Naive thymus-derived CD8-positive, alpha-beta T cell (primary cell): ENCODE results near the gene RIMS3. TPM values are rescaled to one million over a fixed set of nuclear protein-coding genes. Genes with fewer than 3 reads are reported as not detected.

Experiments
- ATAC-seq, 2 donors: fragments of 150-1000 bp; cut with Tn5 transposase in 1 of 2; sonication (Bioruptor Pico), chemical (Tn5 transposase) in 1 of 2; 1 replicate in 1 of 2; 2 replicates in 1 of 2; pipeline ENCODE4 v1.10.0; 2021; ENCODE audit warnings: mild to moderate bottlenecking in 2 of 2, moderate library complexity in 2 of 2
- POLR2A ChIA-PET: fragments of 350-600 bp; sonication (Branson Sonifier 250); formaldehyde crosslinking; loops from one replicate; lab custom pipeline; 2021; ENCODE audit warnings: antibody characterized with exemption; lab: Charles Lee
- DNase-seq, 10 donors: peaks; one replicate each; pipeline versions ENCODE4 v3.0.0 to v3.0.0-alpha.2; 2020 to 2022
- H3K27ac Mint-ChIP-seq, 10 donors: one replicate each; pipeline ENCODE4 v1.8.0; 2020 to 2022; ENCODE audit warnings: mild to moderate bottlenecking in 10 of 10, mixed read lengths in 10 of 10, moderate library complexity in 4 of 10, inconsistent platforms in 1 of 10
- H3K27me3 Mint-ChIP-seq, 5 donors: one replicate each; pipeline ENCODE4 v1.8.0; 2021 to 2022; ENCODE audit warnings: mixed read lengths in 5 of 5
- H3K36me3 Mint-ChIP-seq, 3 donors: one replicate each; pipeline ENCODE4 v1.8.0; 2020 to 2022; ENCODE audit warnings: mixed read lengths in 3 of 3, mild to moderate bottlenecking in 2 of 3, inconsistent platforms in 1 of 3
- H3K4me1 Mint-ChIP-seq, 4 donors: one replicate each; pipeline ENCODE4 v1.8.0; 2021 to 2022; ENCODE audit warnings: mixed read lengths in 4 of 4
- H3K4me3 Mint-ChIP-seq, 10 donors: one replicate each; pipeline ENCODE4 v1.8.0; 2020 to 2022; ENCODE audit warnings: mild to moderate bottlenecking in 10 of 10, mixed read lengths in 10 of 10, moderate library complexity in 6 of 10, inconsistent platforms in 1 of 10
- H3K9me3 Mint-ChIP-seq, 9 donors: one replicate each; pipeline ENCODE4 v1.8.0; 2020 to 2022; ENCODE audit warnings: mixed read lengths in 9 of 9, mild to moderate bottlenecking in 3 of 9, inconsistent platforms in 1 of 9, moderate library complexity in 1 of 9
- polyA plus RNA-seq, 3 donors: library from polyadenylated mRNA; unstranded; fragments of 300-500 nt; fragmentation: Illumina TruSeq; gene quantifications; one replicate each; pipeline ENCODE4 v1.2.3, GENCODE V29; 2021
- total RNA-seq, 8 experiments: library from RNA in 2 of 8; stranded (reverse) in 2 of 8; gene quantifications; one replicate each; pipeline ENCODE4 v1.2.3 and lab custom pipeline; 2021 to 2026

RIMS3 gene
- total and polyA plus RNA-seq, 5 experiments from 2014 or later: 0.76 to 2.0 (median 1.2) TPM

DNA sequence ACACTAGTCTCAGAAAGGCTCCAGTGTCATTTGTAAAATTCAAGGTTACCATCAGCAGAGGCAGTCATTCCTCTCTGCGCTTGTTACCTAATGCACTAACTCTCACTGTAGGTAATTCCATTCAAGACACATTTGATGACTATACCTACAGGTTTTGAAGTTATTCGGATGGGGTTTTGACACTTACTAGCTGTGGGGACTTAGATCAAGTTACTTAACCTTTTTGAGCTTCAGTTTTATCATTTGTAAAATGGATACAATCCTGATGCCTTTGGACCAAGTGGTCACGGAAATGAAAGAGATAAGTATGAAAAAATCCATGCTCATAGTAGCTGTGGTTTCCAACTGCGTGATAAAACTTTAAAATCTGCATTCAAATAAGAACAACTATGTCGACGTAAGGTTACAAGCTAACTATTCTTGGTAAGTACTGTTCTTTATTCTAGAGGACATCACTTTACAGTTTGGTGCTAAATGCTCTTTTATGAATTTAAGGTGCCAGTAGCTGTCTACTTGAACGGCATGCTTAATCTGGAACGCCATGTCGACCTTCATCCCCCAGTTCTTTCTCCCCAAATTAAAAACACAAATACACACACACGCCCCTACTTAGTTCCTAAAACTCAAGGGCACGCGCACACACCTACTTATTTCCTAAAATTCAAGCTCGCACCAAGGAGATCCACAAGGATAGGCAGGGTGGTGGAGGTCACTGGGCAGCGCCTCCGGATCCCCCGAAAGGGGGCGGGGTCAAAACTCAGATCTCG lies 25.5 kb upstream of the RIMS3 start:
- POLR2A ChIA-PET: interaction anchor here (0.5 to 4.2 kb wide), 31 partner anchors 9 to 1819 kb away, joined by 3 to 120 read pairs (median 4); partner anchors contain the start of genes CAP1, CITED4, RIMS3 and ZNF684
- H3K27me3 Mint-ChIP-seq: no peaks in the 10 kb centered on the region
- ATAC-seq (peak in 1 of 2 donors; percentile 1), DNase-seq (peak in 1 of 10 donors; percentile 29)
- peaks cover 27 to 63% (median 58%) of the 10 kb centered on the region in 4 donors for H3K4me1 Mint-ChIP-seq
- H3K9me3 Mint-ChIP-seq: peaks cover 0 to 4% (median 0%) of the 10 kb centered on the region in 9 donors
- peaks cover 4 to 11% (median 7%) of the 10 kb centered on the region in 3 donors for H3K36me3 Mint-ChIP-seq
- peak overlapping the region; percentile 92 to 99 (median 97) for H3K27ac Mint-ChIP-seq
- peak overlapping the region; percentile 89 to 100 (median 96) for H3K4me3 Mint-ChIP-seq

DNA sequence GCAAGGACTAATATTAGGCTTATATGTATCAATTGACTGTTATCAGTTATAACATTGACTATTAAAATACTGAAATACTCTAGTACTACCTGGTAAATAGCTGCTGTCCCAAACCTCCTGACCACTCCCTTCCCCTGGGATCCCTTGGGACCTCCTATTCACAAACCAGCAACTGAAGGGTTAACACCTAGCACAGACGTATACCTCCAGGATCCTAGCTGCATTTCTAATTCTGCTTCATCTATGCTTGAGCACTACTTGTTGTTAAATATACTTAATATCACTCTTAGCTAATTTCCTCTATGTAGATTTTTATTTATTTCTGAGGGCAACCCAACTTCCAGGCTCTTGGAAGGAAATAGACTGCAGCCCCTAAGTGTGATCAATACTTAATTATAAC lies 24.3 kb upstream of the RIMS3 start:
- DNase-seq (no peak), ATAC-seq (no peak)
- POLR2A ChIA-PET: interaction anchor here (0.6 kb wide), 1 partner anchor 10 kb away, joined by 6 read pairs; no protein-coding TSS in a partner anchor
- Mint-ChIP-seq H3K36me3 (peaks cover 4 to 10% (median 7%) of the 10 kb centered on the region in 3 donors), H3K4me3 (no peak overlapping the region), H3K9me3 (peaks cover 0 to 4% (median 0%) of the 10 kb centered on the region in 9 donors), H3K27me3 (no peaks in the 10 kb centered on the region), H3K27ac (peak overlapping the region in 7 of 10 donors; percentile 18 to 77 (median 48)), H3K4me1 (peaks cover 25 to 59% (median 48%) of the 10 kb centered on the region in 4 donors)

DNA sequence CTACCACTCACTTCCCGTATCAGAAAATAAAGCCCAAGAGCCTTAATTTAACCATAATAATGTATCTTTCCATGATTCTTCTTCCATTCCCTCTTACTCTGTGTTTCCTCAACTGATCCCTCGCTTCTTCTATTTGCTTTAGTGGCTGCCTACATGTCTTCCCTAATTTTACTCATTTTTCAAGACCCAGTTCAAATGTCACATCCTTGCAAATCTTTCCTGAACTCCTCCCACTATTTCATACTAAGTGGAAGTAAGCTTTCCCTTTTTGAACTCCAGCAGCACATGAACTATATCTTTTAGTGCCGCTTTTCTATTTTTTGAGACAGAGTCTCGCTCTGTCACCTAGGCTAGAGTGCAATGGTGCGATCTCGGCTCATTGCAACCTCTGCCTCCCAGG lies 22.2 kb upstream of the RIMS3 start:
- Mint-ChIP-seq H3K4me3 (no peak overlapping the region), H3K27me3 (no peaks in the 10 kb centered on the region), H3K27ac (peak overlapping the region in 3 of 10 donors; percentile 27 to 44 (median 36)), H3K36me3 (peaks cover 4 to 8% (median 7%) of the 10 kb centered on the region in 3 donors), H3K9me3 (peaks cover 0 to 4% (median 0%) of the 10 kb centered on the region in 9 donors), H3K4me1 (peaks cover 14 to 38% (median 28%) of the 10 kb centered on the region in 4 donors)
- DNase-seq: no peak
- no peak for ATAC-seq
- POLR2A ChIA-PET: interaction anchor here (0.7 kb wide), 2 partner anchors 10 to 77 kb away, joined by 3 read pairs; no protein-coding TSS in a partner anchor

DNA sequence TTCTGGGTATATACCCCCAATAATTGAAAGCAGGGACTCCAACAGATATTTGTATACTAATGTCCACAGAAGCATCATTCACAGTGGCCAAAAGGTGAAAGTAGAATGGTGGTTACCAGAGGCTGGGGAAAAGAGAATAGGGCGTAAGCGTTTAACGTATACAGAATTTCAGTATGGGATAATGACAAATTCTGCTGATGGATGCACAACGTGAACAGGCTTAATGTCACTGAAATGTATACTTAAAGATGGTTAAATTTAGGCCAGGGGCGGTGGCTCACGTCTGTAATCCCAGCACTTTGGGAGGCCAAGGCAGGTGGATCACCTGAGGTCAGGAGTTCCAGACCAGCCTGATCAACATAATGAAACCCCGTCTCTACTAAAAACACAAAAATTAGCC lies 21.6 kb upstream of the RIMS3 start:
- Mint-ChIP-seq H3K27me3 (no peaks in the 10 kb centered on the region), H3K9me3 (peaks cover 0 to 4% (median 0%) of the 10 kb centered on the region in 9 donors), H3K4me3 (no peak overlapping the region), H3K36me3 (peaks cover 4 to 8% (median 7%) of the 10 kb centered on the region in 3 donors), H3K27ac (peak overlapping the region in 3 of 10 donors; percentile 21 to 48 (median 33)), H3K4me1 (peaks cover 8 to 32% (median 22%) of the 10 kb centered on the region in 4 donors)
- DNase-seq (no peak), ATAC-seq (no peak)
- POLR2A ChIA-PET: interaction anchor here (0.7 kb wide), 2 partner anchors 10 to 77 kb away, joined by 3 read pairs; no protein-coding TSS in a partner anchor

DNA sequence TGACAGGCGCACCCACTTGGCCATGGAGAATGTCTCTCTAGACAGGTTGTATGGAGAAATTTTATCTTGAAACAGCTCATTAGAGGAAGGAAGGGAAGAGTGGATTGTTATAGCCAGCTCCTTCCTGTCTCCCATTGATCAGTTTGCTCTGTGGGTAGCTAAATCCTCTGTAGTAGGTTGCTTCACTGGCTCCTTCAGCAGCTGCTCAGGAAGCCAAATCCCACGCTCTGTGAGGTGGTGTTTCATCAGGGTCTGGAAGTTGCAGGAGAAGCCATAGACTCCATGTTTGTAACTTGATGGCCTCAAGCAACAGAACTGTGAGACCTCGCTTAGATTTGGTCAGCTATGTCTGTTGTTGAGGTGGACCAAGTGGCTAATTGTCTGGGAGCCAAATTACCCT lies 19.2 kb upstream of the RIMS3 start:
- ATAC-seq: no peak
- H3K4me1 Mint-ChIP-seq: peaks cover 3 to 11% (median 4%) of the 10 kb centered on the region in 4 donors
- H3K9me3 Mint-ChIP-seq: peaks cover 0 to 4% (median 0%) of the 10 kb centered on the region in 9 donors
- no peak overlapping the region for H3K27ac Mint-ChIP-seq
- POLR2A ChIA-PET: interaction anchor here (0.6 to 1.2 kb wide), 2 partner anchors 101 to 178 kb away, joined by 3 to 5 read pairs; partner anchors contain the start of gene CITED4
- DNase-seq: no peak
- H3K4me3 Mint-ChIP-seq: no peak overlapping the region
- no peaks in the 10 kb centered on the region for H3K27me3 Mint-ChIP-seq
- peaks cover 4 to 8% (median 7%) of the 10 kb centered on the region in 3 donors for H3K36me3 Mint-ChIP-seq

DNA sequence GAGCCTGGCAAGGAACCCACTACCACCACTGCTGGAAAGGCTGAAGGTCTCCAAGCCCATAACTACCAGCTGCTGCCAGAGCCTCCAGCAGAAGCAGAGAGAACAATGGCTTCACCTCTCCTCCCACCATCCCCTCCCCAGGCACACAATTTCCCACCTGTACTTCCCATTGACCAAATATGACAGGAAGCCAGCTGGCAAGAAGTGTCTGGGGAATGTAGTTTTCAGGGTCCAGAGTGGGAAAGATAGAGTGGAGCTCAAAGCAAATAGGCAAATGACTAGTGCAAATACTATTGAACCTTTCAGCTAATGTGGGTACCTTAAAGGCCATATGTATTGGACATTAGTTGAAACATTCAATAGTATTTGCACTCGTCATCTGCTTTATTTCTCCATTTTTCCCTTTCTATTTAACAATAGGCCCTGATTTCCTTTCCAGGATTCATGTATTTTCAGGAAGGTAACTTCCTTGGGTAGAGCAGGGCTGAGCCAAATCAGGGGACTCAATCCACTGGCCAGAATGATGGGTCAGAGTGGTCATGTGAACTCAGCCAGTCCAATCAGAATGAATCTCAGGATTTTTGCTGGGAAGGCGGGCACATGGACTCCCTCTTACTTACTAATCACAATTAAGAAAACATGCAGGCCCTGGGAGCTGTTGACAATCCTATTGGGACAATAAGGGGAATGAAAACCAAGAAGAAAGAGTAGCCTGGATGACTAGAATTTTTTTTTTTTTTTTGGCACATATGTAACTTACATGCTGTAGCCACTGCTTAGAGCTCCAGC lies 13.9 kb upstream of the RIMS3 start:
- H3K4me3 Mint-ChIP-seq: no peak overlapping the region
- no peaks in the 10 kb centered on the region for H3K36me3 Mint-ChIP-seq
- peak overlapping the region in 1 of 10 donors; percentile 15 for H3K27ac Mint-ChIP-seq
- DNase-seq (no peak), ATAC-seq (no peak)
- H3K4me1 Mint-ChIP-seq: no peaks in the 10 kb centered on the region
- no peaks in the 10 kb centered on the region for H3K9me3 Mint-ChIP-seq
- POLR2A ChIA-PET: interaction anchor here (0.6 to 1.0 kb wide), 2 partner anchors 10 to 125 kb away, joined by 5 to 6 read pairs; no protein-coding TSS in a partner anchor
- H3K27me3 Mint-ChIP-seq: peaks cover 0 to 7% (median 0%) of the 10 kb centered on the region in 5 donors

DNA sequence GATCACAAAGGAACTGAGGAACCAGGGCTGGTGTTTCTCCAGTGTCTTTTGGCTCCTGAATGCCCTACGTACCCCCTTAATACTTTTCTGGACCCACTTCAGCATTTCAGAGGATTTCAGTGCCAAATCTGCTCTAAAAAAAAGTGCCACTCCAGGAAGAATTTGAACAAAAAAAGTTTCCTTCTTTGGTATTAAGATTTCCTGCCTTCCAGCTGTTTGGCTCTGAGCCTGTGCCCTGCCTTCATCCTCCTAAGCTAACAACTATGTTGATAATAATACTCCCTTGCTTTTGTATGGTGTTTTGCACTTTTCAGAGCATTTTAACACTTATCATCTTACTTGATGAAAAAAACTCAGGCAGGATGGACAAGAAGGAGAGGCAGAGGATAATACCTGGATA lies 11.0 kb upstream of the RIMS3 start:
- no peaks in the 10 kb centered on the region for H3K9me3 Mint-ChIP-seq
- no peak overlapping the region for H3K4me3 Mint-ChIP-seq
- H3K36me3 Mint-ChIP-seq: no peaks in the 10 kb centered on the region
- H3K27ac Mint-ChIP-seq: peak overlapping the region in 1 of 10 donors; percentile 50
- DNase-seq: no peak
- no peak for ATAC-seq
- H3K27me3 Mint-ChIP-seq: peaks cover 0 to 9% (median 4%) of the 10 kb centered on the region in 5 donors
- POLR2A ChIA-PET: no interaction called here
- no peaks in the 10 kb centered on the region for H3K4me1 Mint-ChIP-seq

DNA sequence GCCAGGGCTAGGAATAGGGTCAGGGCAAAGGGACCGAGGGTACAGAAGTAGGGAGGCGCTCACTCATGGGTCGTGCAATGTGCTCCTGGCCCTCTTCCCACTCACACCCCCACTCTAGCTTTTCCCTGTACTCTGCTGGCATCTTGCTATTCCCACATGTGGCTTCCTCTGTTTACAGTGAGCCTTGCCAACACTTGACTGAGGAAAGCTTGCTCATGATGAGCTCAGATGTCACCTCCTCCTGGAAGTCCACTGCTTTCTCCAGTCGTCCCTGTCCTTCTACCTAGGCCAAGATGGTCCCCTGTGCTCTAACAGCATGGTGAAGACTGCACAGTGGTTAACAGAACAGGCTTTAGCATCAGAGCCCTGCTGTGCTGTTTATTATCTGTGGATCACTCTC lies 8.0 kb upstream of the RIMS3 start:
- DNase-seq: no peak
- no peak overlapping the region for H3K27ac Mint-ChIP-seq
- POLR2A ChIA-PET: no interaction called here
- ATAC-seq: no peak
- H3K9me3 Mint-ChIP-seq: no peaks in the 10 kb centered on the region
- H3K4me1 Mint-ChIP-seq: peaks cover 0 to 6% (median 2%) of the 10 kb centered on the region in 4 donors
- H3K4me3 Mint-ChIP-seq: no peak overlapping the region
- peaks cover 0 to 9% (median 4%) of the 10 kb centered on the region in 5 donors for H3K27me3 Mint-ChIP-seq
- no peaks in the 10 kb centered on the region for H3K36me3 Mint-ChIP-seq

DNA sequence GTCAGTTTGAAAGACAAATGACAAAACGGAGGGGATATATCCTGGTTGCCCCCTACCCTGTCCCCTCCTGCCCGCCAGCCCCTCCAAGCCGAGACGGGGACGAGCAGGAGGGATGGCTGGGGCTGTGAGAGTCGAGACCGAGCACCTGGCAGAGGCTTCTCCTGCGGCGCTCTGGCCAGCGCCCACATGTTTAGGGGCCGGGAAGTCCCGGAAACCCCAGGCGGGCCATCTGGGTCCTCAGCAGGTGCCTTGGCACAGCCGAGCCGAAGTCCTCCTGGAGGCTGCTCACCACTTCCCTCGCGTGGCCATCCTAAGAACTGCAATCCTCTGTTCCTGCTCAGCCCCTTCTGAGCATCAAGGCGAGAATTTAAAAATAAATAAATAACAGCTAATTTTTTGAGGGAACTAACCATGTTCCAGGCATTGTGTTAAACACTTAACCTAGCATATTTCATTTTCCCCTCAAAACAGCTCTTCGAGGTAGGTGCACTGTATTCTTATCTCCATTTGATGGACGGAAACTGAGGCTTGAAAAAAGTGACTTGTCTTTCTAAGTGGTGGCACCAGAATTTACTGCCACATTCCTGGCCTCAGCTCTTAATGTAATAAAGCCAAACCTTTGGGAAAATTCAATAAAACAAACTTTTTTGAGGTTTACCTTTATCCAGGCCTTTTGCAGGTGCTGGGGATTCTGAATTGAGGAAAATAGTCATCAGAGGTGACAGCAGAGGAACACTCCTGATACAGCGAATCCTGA lies 3.5 kb upstream of the RIMS3 start:
- Mint-ChIP-seq H3K27me3 (peaks cover 0 to 7% (median 3%) of the 10 kb centered on the region in 5 donors), H3K27ac (peak overlapping the region in 2 of 10 donors; percentile 41 to 49), H3K36me3 (no peaks in the 10 kb centered on the region), H3K9me3 (no peaks in the 10 kb centered on the region), H3K4me3 (peak overlapping the region in 9 of 10 donors; percentile 26 to 70 (median 55)), H3K4me1 (peaks cover 0 to 17% (median 17%) of the 10 kb centered on the region in 4 donors)
- POLR2A ChIA-PET: interaction anchor here (2.0 kb wide), 1 partner anchor 23 kb away, joined by 12 read pairs; the partner anchor contains the start of gene NFYC
- ATAC-seq (peak; percentile 59 to 65), DNase-seq (peak; percentile 68 to 88 (median 80))

DNA sequence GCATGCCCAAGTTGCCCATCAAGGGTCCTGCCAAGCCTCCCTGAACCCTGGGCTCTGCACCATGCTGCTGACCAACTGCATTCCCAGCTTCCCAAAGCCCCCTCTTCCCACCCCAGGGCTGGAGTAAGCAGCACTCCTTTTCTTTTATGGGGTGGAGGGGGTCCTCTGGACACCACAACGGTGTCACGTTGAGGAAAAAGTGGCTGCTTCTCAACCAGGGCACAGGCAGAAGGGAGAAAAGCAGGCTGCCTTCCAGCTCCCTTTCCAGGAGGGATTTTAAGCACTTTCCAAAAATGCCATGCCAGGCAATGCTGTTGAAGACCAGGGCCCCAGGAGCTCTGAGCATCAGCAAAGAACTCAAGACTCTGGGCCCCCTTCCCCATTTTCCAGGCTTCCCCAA lies 691 bp downstream of the RIMS3 start:
- H3K27ac Mint-ChIP-seq: peak overlapping the region in 2 of 10 donors; percentile 26 to 33
- H3K4me1 Mint-ChIP-seq: peaks cover 2 to 30% (median 25%) of the 10 kb centered on the region in 4 donors
- no peaks in the 10 kb centered on the region for H3K9me3 Mint-ChIP-seq
- ATAC-seq (no peak), DNase-seq (no peak)
- POLR2A ChIA-PET: interaction anchor here (3.6 kb wide), 1 partner anchor 27 kb away, joined by 19 read pairs; the partner anchor contains the start of gene NFYC
- peak overlapping the region; percentile 56 to 85 (median 73) for H3K4me3 Mint-ChIP-seq
- no peaks in the 10 kb centered on the region for H3K36me3 Mint-ChIP-seq
- H3K27me3 Mint-ChIP-seq: no peaks in the 10 kb centered on the region

DNA sequence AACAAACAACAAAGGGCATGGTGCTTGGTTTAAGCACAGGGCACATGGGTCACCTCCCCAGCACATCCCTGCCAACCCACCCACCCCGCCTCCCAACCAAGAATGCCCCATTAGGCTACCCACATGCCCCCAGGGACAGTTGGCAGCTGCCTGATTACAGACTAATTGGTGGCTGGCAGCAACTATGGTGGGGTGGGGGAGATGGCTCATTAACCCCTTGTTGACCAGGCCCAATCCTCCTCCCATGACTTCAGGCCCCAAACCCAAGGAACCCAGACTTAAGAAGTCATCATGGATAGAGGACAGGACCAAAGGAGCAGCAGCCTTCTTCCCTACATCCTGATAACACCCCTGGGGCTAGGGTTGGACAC lies 1.3 kb downstream of the RIMS3 start:
- H3K4me3 Mint-ChIP-seq: peak overlapping the region; percentile 56 to 85 (median 73)
- peak overlapping the region in 3 of 10 donors; percentile 6 to 68 (median 41) for H3K27ac Mint-ChIP-seq
- no peaks in the 10 kb centered on the region for H3K27me3 Mint-ChIP-seq
- peaks cover 2 to 30% (median 25%) of the 10 kb centered on the region in 4 donors for H3K4me1 Mint-ChIP-seq
- no peak for DNase-seq
- no peaks in the 10 kb centered on the region for H3K36me3 Mint-ChIP-seq
- no peak for ATAC-seq
- no peaks in the 10 kb centered on the region for H3K9me3 Mint-ChIP-seq
- POLR2A ChIA-PET: interaction anchor here (1.2 to 3.6 kb wide), 2 partner anchors 28 to 34 kb away, joined by 6 to 19 read pairs; partner anchors contain the start of gene NFYC
